NK-92 (cell line): ENCODE results near the gene GNB1L.
"Not testable (repeated sequence)": the region's sequence is repeated elsewhere in the genome, so short reads cannot be mapped to it uniquely, and the experiment has no call there.

Experiments used
- DNase-seq: peaks from one replicate; lab custom pipeline; 2025; ENCODE audit not compliant: unreplicated experiment; lab: John Stamatoyannopoulos, UW

GNB1L gene

DNA sequence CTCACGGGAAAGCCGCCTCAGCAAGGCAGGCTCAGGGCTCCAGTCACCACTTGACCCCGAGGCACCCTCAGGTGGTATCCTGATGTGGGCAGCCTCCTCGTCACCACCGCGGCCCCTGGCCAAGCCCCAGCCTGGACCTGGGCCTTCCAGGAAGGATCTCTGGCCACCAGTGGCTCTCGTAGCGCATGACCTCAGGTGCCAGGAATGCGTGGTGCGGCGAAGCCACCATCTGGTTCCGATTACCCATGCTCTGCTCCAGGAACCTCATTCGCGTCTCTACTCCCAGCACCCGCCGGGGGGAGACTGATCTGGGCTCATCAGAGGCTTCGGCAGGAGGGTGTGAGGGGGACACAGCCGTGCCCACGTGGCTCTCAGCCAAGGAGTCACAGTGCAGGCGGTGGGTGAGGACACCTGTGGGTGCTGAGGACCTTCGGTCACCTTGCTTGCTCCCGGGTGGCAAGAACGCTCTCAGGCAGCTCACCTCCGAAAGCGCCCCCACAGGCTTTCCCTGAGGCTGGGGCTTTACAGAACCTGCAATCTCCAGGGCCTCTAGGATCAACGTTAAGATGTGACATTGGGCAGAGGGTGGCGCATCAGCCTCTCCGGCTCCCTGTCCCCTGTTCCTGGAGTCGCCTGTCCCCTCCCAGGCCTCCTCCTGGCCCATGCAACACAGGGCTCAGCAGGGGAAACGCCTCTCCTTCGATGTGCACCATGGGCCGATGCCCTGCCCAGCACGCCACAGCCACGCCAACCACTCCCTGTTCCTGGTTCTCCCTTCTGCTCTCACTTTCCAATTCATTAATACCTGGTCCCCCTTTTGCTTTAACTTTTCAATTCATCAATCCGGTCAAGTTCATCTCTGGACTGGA is 55.1 kb downstream of the GNB1L start:
- DNase-seq: no peak

DNA sequence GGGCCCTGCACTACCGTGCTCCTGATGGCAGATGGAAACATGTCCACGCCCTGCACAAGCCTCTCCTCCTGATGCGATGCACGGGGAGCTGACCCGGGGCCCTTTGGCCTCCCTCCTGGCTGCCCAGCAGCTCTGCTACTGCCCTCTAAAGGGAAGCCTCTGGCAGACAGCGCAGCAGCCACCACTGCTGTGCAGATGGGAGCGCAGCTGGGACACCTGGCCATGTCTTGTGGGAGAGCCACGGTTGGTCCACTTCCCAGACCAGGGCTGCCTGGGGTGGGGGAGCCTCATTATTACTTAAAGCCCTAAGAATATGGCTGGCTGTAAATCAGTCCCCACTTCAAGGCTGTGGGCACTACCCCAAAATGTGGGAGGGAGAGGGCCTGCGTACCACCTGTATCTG is 55.8 kb downstream of the GNB1L start:
- no peak for DNase-seq

GRCh38 chr22:19798003-19798665 is 56.5 kb downstream of the GNB1L start:
- no peak for DNase-seq

DNA sequence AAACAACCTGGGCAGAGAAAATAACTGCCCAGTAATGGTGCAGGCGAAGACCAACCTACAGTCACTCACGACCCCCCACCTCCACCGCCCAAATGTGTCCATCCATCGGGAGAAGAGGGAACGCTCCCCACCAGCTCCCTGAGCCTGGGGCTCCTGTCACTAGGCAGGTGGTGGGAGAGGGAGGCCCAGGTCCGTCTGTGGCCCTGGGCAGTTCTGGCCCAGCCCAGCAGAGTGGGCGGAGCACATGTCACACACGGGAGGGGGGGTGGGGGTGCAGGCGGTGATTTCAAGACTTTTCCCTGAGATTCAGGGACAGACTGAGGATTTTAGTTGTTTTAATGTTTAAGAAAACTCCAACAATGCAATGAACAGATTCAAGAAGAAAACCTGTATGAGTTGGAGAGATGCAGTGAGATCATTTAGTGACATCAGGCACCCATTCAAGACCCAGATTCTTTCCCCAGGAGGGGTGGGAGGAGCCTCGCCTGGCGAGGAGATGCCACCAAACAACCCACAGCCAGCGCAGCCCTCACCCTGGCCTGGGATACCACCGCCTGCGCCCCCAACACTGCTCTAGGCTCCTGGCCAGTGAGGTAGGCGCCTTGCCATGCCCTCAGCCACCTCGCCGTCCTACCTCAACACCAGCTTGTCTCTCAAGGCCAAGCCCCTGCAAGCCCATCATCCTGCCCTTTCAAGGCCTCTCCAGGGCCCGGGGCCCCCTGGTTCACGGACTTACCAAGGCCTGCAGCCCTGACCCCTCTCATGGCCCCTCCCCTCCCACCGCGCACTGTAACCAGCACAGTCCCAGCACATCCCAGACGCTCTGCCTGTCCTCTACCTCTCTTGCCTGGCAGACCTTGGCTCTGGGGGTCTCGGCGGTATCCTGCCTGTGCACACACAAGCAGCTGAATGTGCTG is 57.3 kb downstream of the GNB1L start:
- no peak for DNase-seq

DNA sequence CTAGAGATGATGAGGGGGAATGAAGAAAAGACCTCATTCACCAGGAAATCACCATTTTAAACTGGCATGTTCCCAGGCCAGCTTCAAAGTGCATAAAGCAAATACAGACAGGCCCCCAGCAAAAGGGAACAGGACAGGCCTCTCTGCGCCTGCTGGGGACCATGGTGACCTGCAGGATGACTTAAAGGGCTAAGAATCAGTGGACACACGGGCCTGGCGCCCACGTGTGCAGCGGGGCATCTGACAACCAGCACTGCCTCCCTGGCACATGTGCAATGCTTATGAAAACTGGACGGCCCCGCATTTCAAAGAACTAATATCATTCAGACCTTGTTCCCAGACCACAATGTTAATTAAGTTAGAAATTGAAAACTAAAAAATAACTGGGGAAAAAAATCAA is 58.5 kb downstream of the GNB1L start:
- no peak for DNase-seq

DNA sequence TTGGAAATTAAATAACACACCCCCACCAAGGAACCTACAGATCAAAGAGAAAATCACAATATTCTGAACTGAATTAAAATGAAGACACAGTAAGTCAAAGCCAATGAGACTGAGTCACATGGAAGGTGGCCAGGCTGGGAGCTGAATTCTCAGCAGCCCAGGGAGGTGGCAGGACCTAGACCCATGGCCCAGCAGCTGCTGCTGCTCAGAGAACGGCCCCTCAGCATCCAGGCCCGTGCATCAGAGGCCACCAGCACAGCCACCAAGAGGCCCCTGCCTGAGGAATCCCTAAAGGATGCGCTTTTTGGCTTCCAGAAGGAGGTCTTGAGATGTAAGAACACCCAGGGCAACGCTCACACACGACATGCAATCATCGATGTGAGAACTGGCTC is 59.1 kb downstream of the GNB1L start:
- no peak for DNase-seq

DNA sequence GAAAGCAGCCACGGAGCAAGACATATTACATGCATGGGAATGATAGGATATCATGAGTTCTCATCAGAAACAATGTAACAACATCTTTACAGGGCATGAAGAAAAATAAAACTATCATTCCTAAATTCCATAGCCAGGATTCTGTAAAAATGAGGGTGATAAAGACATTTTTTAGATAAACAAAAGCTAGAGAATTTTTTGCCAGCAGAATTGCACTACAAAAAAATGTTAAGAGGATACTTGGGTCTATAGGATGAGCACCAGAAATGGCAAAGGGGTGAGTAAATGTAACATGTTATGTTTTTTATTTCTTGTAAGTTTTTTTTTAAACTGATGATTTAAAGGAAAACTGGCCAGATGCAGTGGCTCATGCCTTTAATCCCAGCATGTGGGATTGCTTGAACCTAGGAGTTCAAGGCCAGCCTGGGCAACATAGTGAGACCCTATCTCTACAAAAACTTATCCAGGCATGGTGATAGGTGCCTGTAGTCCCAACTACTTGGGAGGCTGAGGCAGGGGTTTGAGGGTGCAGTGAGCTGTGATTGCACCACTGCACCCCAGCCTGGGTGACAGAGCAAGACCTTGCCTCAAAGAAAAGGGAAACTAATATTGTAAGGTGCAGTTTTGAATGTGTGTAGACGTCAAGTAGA is 60.9 kb downstream of the GNB1L start:
- DNase-seq: no peak

DNA sequence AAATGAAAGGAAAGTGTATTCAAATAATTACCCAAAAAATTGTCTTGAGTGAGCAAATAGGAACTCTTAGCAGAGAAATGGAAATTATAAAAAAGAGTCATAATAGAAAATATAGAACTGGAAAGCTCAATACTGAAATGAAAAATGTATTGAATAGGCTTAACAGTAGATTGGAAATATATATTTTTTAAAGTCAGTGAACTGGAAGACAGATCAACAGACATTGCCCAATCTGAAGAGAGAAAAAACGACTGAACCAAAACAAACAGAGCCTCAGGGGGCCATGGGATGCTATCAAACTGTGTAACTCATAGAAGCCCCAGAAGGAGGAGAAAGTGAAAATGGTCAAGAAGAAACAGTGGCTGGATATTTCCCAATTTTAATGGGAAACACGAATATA is 61.5 kb downstream of the GNB1L start:
- no peak for DNase-seq

DNA sequence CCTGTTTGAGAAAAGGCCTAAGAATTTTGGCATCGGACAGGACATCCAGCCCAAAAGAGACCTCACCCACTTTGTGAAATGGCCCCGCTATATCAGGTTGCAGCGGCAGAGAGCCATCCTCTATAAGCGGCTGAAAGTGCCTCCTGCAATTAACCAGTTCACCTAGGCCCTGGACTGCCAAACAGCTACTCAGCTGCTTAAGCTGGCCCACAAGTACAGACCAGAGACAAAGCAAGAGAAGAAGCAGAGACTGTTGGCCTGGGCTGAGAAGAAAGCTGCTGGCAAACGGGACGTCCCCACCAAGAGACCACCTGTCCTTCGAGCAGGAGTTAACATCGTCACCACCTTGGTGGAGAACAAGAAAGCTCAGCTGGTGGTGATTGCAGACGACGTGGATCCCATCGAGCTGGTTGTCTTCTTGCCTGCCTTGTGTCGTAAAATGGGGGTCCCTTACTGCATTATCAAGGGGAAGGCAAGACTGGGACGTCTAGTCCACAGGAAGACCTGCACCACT is 62.2 kb downstream of the GNB1L start:
- DNase-seq: not testable (repeated sequence)

DNA sequence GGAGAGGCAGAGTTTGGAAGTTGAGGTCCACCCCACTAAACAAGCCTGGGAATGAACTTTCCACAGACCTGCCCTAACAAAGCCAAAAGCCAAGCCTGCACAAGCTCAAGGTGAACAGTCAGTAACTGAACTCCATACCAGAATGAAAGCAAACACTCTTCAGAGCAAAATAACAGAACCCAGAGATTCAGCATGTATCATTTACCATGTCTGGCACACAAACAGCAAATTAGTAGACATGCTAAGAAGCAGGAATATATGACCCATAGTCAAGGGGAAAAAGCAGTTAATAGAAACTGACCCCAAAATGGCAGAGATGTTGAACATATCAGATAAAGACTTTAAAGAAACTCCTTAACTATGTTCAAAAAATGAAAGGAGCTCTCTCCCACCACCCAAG is 62.8 kb downstream of the GNB1L start:
- DNase-seq: no peak

DNA sequence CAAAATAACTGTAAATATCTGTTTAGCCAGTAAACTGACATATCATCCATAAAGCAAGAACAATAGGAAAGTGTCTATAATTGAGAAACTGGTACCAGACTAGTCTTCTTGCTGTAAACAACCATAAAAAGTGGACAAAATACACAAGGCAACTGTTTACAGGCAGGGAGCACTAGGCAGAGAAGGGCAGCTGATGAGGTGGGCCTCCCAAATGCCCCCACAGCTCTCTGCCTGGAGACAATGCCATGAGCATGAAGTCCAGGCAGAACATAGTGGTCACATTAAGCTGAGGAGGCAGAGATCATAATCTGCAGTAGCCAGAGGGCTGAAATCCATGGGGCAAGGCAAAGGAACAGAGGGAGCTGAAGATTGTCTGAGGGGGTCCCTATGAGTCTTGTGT is 63.4 kb downstream of the GNB1L start:
- DNase-seq: no peak

GRCh38 chr22:19789828-19790227 is 64.8 kb downstream of the GNB1L start:
- DNase-seq: no peak

DNA sequence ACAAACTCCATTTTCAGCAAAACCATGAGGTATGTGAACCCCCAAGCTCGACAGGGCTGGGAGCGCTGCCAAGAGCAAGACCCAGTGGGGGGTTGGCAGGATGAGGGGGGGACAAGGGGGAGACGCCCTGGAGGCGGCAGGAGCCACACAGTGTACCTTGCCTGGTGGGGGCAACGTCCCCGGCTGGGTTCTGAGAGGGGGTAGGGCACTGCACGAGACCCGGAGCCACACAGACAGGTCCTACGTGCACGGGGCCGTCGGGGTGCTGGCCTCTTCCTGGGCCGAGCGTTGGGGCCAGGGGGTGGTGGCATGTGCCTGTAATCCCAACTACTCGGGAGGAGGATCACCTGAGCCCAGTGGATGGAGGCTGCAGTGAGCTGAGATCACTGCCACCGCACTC is 65.3 kb downstream of the GNB1L start:
- DNase-seq: no peak

GRCh38 chr22:19788661-19789225 is 65.9 kb downstream of the GNB1L start:
- DNase-seq: no peak

GRCh38 chr22:19787849-19788141 is 66.9 kb downstream of the GNB1L start:
- DNase-seq: no peak

GRCh38 chr22:19786959-19787848 is 67.5 kb downstream of the GNB1L start:
- no peak for DNase-seq

- no peak for DNase-seq
These were observed 68.4 kb downstream of the GNB1L start for GRCh38 chr22:19786264-19786585.

DNA sequence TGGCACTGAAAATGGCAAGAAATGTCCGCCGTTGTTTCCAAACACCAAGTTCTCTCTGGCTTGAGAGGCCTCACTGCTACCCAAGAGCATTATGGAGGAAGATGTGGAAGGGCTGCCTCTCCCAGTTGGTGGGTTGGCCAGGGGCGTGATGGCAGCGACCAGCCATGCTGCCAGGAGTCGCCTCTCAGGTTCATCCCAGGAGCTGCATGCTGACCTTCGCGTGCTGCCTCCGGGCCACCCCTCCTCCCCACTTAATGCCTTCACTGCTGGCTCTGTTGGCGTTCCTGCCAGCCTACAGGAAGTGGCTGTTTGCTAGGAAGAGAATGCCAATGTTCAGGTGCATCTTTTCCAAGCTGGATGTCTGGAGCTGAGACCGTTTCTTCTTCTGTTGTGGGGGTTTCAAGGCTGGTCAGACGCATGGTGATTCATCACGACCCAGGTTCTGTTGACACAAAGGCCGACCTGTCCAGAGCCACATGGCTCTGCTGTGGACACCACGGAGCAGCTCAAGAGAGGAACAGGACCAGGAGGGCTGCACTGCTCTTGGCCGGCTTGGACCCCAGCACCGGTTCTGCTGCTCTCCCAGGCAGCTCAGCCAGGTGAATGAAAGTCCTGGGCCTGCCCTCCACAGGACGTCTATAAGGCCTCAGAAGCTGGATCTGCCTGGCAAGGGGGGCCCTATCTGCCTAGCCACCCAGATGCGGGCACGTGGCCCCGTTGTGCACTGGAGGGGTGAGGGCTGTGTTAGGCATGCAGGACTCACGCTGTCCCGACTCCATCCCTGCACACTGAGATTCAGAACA is 69.0 kb downstream of the GNB1L start:
- DNase-seq: no peak
